Smooth muscle cell of the brain vasculature (primary cell): ENCODE data around the gene SPG21.
"Not testable (repeated sequence)": the region's sequence is repeated elsewhere in the genome, so short reads cannot be mapped to it uniquely, and the experiment has no call there.

Experiments
- DNase-seq: peaks from one replicate; pipeline ENCODE4 v3.0.0-alpha.2; 2012; ENCODE audit warnings: low read depth, low spot score

Gene SPG21, protein sequence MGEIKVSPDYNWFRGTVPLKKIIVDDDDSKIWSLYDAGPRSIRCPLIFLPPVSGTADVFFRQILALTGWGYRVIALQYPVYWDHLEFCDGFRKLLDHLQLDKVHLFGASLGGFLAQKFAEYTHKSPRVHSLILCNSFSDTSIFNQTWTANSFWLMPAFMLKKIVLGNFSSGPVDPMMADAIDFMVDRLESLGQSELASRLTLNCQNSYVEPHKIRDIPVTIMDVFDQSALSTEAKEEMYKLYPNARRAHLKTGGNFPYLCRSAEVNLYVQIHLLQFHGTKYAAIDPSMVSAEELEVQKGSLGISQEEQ

DNA sequence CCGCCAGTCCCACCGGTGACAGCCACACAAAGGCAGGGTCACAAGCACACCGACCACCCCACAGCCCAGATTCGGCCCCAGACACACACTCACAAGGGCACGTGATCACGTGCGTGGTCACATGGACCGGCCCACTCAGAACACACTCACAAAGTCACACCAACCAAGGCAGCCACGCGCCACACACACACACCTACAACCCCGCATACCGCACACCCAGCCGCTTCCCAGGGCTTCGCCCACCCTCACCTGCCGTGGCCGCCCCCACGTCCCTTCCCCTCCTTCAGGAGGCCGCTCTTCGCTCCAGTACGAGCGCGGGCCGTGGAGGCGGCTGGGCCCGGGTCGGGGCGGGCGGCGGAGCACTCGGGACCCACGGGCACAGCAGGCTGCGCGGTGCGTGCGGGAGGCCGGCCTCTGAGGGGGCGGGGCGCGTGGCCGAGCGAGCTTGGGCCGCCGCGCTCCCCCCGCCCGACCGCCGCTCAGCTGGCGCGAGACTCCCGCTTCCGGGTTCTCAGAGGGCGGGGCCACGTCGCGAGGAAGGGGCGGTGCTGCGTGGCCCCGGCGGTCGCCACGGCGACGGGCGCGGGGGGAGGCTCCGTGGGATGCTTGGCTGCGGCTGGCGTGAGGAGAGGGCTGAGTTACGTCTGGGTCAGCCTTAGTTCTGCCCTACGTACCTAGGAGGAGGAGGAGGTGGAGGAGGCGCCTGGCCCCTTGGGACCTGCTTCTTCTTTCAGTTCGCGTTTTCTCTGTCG is at the start of gene SPG21:
SPG21 (minus strand) TSS at position 499 of the 752 bp plus-strand sequence. CDS start 6,345 bp downstream, outside the sequence.
- peak; percentile 85 for DNase-seq

GRCh38 chr15:65038836-65039235 is 49.1 kb upstream of the SPG21 start:
- DNase-seq: no peak

GRCh38 chr15:65038428-65038827 is 48.7 kb upstream of the SPG21 start:
- no peak for DNase-seq

DNA sequence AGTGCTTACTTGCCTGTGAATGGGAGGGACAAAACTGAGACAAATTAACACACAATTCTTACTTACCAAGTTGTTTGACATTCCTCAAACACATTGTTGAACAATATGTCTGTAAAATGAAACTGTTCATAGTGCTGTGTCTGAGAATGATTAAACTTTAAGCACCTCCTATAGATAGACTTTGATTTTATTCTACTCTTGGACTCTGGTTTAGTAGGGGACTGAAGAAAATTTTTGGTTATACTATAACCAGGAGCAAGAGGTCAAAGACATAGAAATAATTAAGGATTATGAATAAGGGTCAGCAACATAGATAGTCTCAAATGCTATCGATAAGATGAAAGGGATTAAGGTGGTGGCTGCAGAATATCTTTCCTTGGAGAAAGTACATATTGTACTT is 47.6 kb upstream of the SPG21 start:
- no peak for DNase-seq

DNA sequence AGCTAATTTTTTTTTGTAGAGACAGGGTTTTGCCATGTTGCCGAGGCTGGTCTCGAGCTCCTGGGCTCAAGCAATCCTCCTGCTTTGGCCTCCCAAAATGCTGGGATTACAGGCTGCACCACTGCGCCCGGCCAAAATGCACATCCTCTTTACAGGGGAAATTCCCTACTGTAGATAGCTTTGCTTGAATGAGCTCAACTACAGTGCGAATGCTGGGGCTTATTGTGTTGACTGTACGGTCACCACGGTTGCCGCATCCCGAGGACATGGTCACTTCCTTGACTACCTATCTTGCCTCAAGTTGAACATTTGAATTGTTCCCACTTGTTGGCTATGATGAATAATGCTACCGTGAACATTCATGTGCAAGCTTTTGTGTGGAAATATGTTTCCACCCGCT is 45.0 kb upstream of the SPG21 start:
- no peak for DNase-seq

GRCh38 chr15:65033659-65034269 is 44.0 kb upstream of the SPG21 start:
- no peak for DNase-seq

DNA sequence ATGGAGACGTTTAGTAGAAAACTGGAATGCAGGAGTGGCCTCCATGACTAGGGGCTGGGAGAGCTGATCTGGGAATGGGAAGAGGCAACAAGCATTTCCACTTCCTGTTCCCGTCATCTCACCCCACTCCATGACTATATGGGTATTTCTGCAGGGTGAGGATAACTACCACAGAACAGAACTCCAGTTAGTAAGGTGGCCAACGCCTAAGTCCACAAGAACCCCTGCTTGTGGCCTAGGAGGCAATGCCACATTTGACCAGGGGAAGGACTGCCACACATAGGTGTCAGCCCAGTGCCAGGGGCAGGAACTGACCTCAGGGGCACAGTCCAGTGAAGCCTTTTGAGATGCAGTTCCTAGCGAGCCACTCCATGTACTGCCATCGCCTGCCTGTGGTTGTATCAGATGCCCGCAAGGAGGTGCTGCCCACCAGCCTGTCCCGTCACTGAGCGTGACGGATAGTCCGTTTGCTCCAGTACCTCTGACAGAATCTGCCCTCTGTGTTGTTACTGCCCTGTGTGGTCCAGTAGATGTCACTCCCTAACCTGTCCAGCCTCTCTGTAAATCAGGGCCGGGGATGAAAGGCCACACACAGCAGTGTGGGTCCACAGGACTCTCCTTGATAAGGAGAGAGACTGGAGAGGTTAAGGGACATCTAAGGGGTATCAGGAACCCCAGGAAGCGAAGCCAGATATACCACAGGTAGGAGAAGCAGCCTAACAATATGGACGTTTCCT is 43.3 kb upstream of the SPG21 start:
- DNase-seq: no peak

- DNase-seq: no peak
Measured at GRCh38 chr15:65029736-65030208, 40.1 kb upstream of the SPG21 start.

GRCh38 chr15:65028921-65029735 is 39.4 kb upstream of the SPG21 start, which contains the start of gene MTFMT:
Gene MTFMT (minus strand): TSS chr15:65029639. CDS start chr15:65029613, 26 bp downstream.
- peak; percentile 45 for DNase-seq

DNA sequence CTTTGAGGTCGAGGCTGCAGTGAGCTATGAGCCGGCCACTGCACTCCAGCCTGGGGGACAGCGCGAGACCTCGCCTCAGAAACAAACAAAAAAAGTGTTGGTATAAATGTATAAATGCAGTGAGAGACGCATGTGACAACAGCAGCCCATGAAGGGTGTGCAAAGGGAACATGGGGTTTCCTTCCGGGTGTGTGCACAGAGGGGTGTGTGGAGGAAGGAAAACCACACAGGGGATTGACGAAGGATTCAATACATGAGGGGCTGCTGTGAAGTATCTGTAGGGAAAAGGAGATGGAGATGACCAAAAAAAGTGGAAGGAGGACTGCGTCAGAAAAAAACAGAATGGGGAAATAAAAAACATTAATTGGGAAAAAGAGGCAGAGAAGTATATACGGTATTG is 38.6 kb upstream of the SPG21 start:
- no peak for DNase-seq

- no peak for DNase-seq
Measured at GRCh38 chr15:65027593-65027992, 37.9 kb upstream of the SPG21 start.

DNA sequence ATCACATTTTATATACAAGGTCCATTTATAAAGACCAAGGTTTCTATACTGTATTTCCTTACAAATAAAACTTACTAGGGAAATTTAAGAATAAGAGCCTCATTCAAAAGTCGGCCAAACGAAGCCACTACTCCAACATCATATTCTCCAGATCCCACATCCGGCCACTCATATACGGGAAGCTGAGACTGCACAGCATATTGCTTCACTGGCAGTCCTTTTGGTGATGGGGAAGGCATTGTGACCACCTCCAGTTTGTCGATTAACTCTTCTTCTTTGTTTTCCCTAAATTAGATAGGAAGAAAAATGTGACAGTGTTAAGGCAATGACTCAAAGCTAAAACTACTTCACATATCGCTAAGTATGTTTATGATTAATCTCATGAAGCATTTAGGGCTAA is 37.0 kb upstream of the SPG21 start:
- DNase-seq: no peak

GRCh38 chr15:65021488-65021887 is 31.8 kb upstream of the SPG21 start:
- DNase-seq: no peak

DNA sequence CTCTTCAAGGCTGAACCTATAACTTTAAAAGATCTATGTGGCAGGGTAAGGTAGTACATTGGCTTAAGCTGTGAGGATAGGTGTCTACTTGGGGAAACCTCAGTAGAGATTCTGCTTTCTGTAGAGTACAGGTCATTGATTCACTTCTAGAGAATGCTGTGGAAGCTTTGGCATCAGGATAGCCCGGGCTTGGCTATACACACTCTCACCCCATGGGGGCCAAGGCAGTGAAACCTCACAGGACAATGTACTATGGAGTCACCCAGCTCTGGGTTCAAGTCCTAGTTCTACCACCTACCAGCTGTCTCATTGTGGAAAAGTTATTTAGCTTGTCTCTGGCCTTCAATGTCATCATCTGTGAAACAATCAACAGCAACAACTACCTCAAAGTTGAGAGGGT is 30.7 kb upstream of the SPG21 start:
- no peak for DNase-seq

- not testable (repeated sequence) for DNase-seq
Measured at GRCh38 chr15:65011198-65011597, 21.5 kb upstream of the SPG21 start.

- no peak for DNase-seq
Measured at GRCh38 chr15:65008983-65009382, 19.3 kb upstream of the SPG21 start.

DNA sequence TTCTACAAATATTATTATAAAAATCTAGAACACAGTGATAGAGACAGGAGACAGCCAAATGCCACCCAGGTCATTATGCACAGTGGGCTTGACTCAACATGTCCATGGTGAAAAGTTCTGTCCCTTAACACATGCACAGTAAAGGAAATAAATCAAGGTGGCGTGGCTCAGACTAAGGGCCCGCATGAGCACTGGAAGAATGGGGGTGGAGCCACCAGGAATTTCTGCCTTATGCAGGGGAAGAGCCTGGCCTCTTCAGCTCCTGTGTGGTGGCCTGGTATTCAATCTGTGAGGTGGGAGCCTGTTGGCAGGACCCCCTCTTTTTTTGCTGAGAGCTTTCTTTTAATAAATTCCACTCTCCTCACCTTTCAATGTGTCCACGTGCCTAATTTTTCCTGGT is 17.2 kb upstream of the SPG21 start:
- no peak for DNase-seq

DNA sequence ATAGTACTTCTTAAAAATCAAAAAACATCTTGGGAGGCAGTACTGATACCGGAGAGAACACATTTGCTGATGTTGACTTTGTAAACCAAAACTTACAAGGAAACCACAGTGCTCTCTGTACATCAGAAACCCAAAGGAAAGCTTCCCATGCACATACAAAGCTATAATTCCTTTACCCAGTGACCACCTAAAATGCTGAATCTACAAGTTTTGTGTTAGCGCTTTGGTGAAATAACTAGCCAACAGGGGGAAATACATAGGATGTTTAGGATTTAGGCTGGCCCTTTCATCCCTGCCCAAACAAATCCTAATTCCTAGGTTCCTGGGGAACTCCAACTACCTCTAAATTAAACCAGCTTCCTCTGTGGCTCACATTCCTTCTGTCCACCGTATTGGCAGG is 15.3 kb upstream of the SPG21 start:
- DNase-seq: no peak

DNA sequence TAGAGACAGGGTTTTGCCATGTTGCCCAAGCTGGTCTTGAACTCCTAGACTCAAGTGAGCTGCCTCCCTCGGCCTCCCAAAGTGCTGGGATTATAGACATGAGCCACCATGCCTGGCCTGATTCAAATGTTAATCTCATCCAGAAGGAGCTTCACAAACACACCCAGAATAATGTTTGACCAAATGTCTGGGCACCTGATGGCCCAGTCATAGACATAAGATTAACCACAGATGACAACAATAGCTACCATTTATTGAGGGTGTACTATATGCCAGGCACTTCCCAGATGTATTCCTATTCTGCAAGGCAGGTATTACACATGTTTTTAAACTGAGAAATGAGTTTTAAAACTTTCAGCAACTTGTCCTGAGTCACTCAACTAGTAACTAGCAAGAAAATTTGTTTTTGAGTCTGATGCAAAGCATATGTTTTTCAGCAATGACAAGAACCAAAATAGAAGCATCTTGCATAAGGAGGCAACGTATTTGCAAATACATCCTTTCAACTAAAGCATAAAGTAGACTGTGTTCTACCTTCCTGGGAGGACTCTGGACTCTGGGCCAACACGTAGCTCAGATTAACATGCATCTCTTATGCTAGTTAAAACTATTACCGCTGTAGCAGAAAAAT is 8.1 kb upstream of the SPG21 start:
- DNase-seq: no peak

GRCh38 chr15:64997066-64997465 is 7.4 kb upstream of the SPG21 start:
- no peak for DNase-seq
